ENCODE data around the gene SLC24A4. TPM values are rescaled to one million over a fixed set of nuclear protein-coding genes. Genes with fewer than 3 reads are reported as not detected.

The SLC24A4 gene
- polyA plus RNA-seq, 1 donor from 2014 or later = 0.17 TPM

DNA sequence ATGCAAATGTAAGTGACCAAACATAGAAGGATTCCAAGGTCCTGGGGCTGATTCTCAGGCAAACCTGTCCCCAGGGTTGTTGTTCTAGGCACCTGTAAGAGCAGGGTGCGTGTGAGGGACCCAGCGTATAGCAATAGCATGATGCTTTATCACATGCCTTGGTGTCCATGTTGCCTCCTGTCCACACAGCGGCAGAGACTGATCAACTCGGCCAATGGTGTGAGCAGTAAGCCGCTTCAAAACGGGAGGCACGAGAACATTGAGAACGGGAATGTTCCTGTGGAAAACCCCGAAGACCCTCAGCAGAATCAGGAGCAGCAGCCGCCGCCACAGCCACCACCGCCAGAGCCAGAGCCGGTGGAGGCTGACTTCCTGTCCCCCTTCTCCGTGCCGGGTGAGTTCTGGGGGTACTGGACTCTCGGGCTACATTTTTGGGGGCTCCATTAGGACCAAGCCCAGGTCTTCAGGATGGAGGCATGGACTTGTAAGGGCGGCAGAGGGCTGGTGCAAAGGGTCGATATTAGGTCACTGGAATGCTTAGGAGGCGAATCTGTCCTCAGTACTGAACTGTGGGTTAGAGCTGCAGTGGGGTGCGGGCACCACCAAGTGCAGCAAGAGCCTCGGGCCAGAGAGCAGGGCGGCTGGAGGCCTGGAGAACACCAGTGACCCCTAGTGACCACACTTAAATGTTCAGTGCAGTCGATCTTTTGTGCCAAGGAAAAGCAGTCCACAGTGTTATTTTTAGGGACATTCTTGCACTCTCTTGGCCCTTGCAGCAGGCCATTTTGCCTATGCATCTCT lies 133.4 kb downstream of the SLC24A4 start:
- Histone ChIP-seq H3K36me3 (ENCODE audit: insufficient read depth, low read length) (no peaks in the 10 kb centered on the region), H3F3A (ENCODE audit: insufficient read depth, low read length, poor library complexity, severe bottlenecking) (no peaks in the 10 kb centered on the region), H3K27me3 (ENCODE audit: insufficient read depth, low read depth, low read length) (no peaks in the 10 kb centered on the region), H3K4me2 (ENCODE audit: low read length) (no peak overlapping the region), H3K9ac (ENCODE audit: low read length) (no peak overlapping the region), H3K9me2 (ENCODE audit: insufficient read depth, low read length) (no peaks in the 10 kb centered on the region), H3K9me3 (ENCODE audit: low read length) (no peaks in the 10 kb centered on the region), H4K20me1 (ENCODE audit: insufficient read depth) (no peaks in the 10 kb centered on the region), H3K27ac (ENCODE audit: low read length) (no peak overlapping the region), H2AFZ (ENCODE audit: low read depth, low read length) (no peak overlapping the region), H3K4me3 (ENCODE audit: low read length) (no peak overlapping the region), H3K79me2 (replicated peaks; ENCODE audit: insufficient read depth, low read length) (no peaks in the 10 kb centered on the region)
- no peak for TF ChIP-seq POLR2AphosphoS5 (IDR thresholded peaks at IDR 0.05)
- no peak for TF ChIP-seq RAD21 (conservative IDR thresholded peaks at IDR 0.05)
- TF ChIP-seq EZH2 (IDR thresholded peaks at IDR 0.05; ENCODE audit: borderline replicate concordance, insufficient read depth, low read length, poor library complexity, severe bottlenecking) = no peak
- no peak for TF ChIP-seq TAF1 (IDR thresholded peaks at IDR 0.05; ENCODE audit: low read depth)
- TF ChIP-seq, protein P1, sequence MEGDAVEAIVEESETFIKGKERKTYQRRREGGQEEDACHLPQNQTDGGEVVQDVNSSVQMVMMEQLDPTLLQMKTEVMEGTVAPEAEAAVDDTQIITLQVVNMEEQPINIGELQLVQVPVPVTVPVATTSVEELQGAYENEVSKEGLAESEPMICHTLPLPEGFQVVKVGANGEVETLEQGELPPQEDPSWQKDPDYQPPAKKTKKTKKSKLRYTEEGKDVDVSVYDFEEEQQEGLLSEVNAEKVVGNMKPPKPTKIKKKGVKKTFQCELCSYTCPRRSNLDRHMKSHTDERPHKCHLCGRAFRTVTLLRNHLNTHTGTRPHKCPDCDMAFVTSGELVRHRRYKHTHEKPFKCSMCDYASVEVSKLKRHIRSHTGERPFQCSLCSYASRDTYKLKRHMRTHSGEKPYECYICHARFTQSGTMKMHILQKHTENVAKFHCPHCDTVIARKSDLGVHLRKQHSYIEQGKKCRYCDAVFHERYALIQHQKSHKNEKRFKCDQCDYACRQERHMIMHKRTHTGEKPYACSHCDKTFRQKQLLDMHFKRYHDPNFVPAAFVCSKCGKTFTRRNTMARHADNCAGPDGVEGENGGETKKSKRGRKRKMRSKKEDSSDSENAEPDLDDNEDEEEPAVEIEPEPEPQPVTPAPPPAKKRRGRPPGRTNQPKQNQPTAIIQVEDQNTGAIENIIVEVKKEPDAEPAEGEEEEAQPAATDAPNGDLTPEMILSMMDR (IDR thresholded peaks at IDR 0.05; ENCODE audit: poor library complexity, severe bottlenecking) = no peak
- no peak for TF ChIP-seq MXI1 (conservative IDR thresholded peaks at IDR 0.05; ENCODE audit: poor library complexity, severe bottlenecking)
- no peak for TF ChIP-seq EP300 (conservative IDR thresholded peaks at IDR 0.05; ENCODE audit: poor library complexity, severe bottlenecking)
- no peak for TF ChIP-seq SMC3 (conservative IDR thresholded peaks at IDR 0.05; ENCODE audit: poor library complexity)
- TF ChIP-seq, protein P2, sequence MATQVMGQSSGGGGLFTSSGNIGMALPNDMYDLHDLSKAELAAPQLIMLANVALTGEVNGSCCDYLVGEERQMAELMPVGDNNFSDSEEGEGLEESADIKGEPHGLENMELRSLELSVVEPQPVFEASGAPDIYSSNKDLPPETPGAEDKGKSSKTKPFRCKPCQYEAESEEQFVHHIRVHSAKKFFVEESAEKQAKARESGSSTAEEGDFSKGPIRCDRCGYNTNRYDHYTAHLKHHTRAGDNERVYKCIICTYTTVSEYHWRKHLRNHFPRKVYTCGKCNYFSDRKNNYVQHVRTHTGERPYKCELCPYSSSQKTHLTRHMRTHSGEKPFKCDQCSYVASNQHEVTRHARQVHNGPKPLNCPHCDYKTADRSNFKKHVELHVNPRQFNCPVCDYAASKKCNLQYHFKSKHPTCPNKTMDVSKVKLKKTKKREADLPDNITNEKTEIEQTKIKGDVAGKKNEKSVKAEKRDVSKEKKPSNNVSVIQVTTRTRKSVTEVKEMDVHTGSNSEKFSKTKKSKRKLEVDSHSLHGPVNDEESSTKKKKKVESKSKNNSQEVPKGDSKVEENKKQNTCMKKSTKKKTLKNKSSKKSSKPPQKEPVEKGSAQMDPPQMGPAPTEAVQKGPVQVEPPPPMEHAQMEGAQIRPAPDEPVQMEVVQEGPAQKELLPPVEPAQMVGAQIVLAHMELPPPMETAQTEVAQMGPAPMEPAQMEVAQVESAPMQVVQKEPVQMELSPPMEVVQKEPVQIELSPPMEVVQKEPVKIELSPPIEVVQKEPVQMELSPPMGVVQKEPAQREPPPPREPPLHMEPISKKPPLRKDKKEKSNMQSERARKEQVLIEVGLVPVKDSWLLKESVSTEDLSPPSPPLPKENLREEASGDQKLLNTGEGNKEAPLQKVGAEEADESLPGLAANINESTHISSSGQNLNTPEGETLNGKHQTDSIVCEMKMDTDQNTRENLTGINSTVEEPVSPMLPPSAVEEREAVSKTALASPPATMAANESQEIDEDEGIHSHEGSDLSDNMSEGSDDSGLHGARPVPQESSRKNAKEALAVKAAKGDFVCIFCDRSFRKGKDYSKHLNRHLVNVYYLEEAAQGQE (IDR thresholded peaks at IDR 0.05; ENCODE audit: borderline replicate concordance) = no peak

DNA sequence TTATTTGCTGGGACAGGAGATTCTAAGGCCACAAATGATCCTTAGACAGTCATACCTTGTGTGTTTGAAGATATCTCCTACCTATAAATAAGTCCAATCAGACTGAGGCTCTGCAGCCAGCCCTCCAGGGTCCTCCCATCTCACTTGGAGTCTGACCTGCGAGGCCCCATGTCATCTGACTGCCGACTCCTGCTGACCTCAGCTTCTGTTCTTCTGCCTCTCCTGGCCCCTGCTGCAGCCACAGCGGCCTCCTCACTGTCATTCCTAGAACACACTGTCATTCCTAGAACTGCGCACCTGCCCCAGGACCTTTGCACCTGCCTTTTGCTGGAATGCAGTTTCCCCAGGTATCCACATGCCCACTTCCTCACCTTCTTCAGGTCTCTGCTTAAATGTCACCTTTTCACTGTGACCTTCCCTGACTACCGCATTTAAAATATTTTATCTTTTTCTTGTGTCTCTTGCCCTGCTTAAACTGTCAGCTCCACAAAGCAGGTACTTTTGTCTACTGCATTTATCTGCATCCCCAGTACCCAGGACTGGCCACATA lies 134.1 kb downstream of the SLC24A4 start:
- H3K79me2 ChIP-seq (replicated peaks; ENCODE audit: insufficient read depth, low read length) = no peaks in the 10 kb centered on the region
- H3K27ac ChIP-seq (ENCODE audit: low read length) = no peak overlapping the region
- no peaks in the 10 kb centered on the region for H3K27me3 ChIP-seq (ENCODE audit: insufficient read depth, low read depth, low read length)
- H3K4me2 ChIP-seq (ENCODE audit: low read length) = no peak overlapping the region
- no peaks in the 10 kb centered on the region for H3F3A ChIP-seq (ENCODE audit: insufficient read depth, low read length, poor library complexity, severe bottlenecking)
- no peaks in the 10 kb centered on the region for H3K9me2 ChIP-seq (ENCODE audit: insufficient read depth, low read length)
- H3K9ac ChIP-seq (ENCODE audit: low read length) = no peak overlapping the region
- H3K9me3 ChIP-seq (ENCODE audit: low read length) = no peaks in the 10 kb centered on the region
- no peak overlapping the region for H3K4me3 ChIP-seq (ENCODE audit: low read length)
- H3K36me3 ChIP-seq (ENCODE audit: insufficient read depth, low read length) = no peaks in the 10 kb centered on the region
- H2AFZ ChIP-seq (ENCODE audit: low read depth, low read length) = no peak overlapping the region
- TF ChIP-seq POLR2AphosphoS5 (IDR thresholded peaks at IDR 0.05) = no peak
- TF ChIP-seq, protein P2 (IDR thresholded peaks at IDR 0.05; ENCODE audit: borderline replicate concordance) = no peak
- no peak for TF ChIP-seq RAD21 (conservative IDR thresholded peaks at IDR 0.05)
- no peak for TF ChIP-seq MXI1 (conservative IDR thresholded peaks at IDR 0.05; ENCODE audit: poor library complexity, severe bottlenecking)
- no peak for TF ChIP-seq TAF1 (IDR thresholded peaks at IDR 0.05; ENCODE audit: low read depth)
- no peak for TF ChIP-seq EZH2 (IDR thresholded peaks at IDR 0.05; ENCODE audit: borderline replicate concordance, insufficient read depth, low read length, poor library complexity, severe bottlenecking)
- TF ChIP-seq, protein P1 (IDR thresholded peaks at IDR 0.05; ENCODE audit: poor library complexity, severe bottlenecking) = no peak
- no peak for TF ChIP-seq SMC3 (conservative IDR thresholded peaks at IDR 0.05; ENCODE audit: poor library complexity)
- TF ChIP-seq EP300 (conservative IDR thresholded peaks at IDR 0.05; ENCODE audit: poor library complexity, severe bottlenecking) = no peak
- no peaks in the 10 kb centered on the region for H4K20me1 ChIP-seq (ENCODE audit: insufficient read depth)

Data from neural cell (in vitro differentiated cells).